HEK293 (cell line): ENCODE data around the gene CDKL2.

Source experiments
- ZNF274 ChIP-seq, 2 experiments: fragments of 200-500 bp in 1 of 2; fragments of 450-650 bp in 1 of 2; sonication (Bioruptor generic) in 1 of 2; formaldehyde crosslinking in 1 of 2; IDR thresholded peaks; 2 replicates each; pipeline versions ENCODE4 v1.5.1 to v1.6.1; 2014 to 2016; ENCODE audit warnings: borderline replicate concordance in 1 of 2, inconsistent platforms in 1 of 2, low read length in 1 of 2, missing biosample characterization in 1 of 2, missing genetic modification characterization in 1 of 2
- ZNF394 ChIP-seq: fragments of 450-650 bp; formaldehyde crosslinking; IDR thresholded peaks from 2 replicates; pipeline ENCODE4 v1.5.1; 2016; ENCODE audit warnings: missing biosample characterization, missing genetic modification characterization, mild to moderate bottlenecking, moderate library complexity, borderline replicate concordance

DNA sequence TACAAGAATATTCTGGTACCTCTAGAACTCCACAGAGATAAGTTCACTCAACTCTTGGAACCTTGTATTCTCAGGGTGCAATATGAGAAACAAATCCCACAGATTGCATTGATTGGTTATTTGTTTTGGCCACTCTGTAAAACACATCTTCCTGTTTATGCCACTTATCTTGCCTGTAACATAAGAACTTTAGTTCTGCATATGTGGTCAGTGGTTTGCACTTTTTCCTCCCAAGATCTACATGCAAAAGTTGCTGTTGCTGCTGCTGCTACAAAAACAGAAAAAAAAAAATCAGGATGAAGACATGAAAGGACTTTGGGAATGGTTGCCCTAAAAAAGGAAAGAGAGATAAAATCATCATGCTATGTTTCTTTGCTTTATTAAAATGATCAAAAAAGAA, 64.8 kb downstream of the CDKL2 start:
- no peak for TF ChIP-seq ZNF394
- no peak for TF ChIP-seq ZNF274 (IDR thresholded peaks at IDR 0.05; ENCODE audit: low read length)
- TF ChIP-seq ZNF274 (tag by site-specific recombination; IDR thresholded peaks at IDR 0.05; ENCODE audit: borderline replicate concordance) = no peak
